A204.1 (cell line): ENCODE measurements around the gene TRIM7.
"Not testable (repeated sequence)": the region's sequence is repeated elsewhere in the genome, so short reads cannot be mapped to it uniquely, and the experiment has no call there.

Experiments
- FAIRE-seq: peaks from 2 replicates; lab custom pipeline; 2012; peaks lifted over from hg19 to GRCh38; lab: Jason Lieb, UNC

The TRIM7 gene

GRCh38 chr5:181149806-181150733 lies 54.9 kb downstream of the TRIM7 start:
- FAIRE-seq = no peak

- FAIRE-seq = no peak
Measured at GRCh38 chr5:181149355-181149754, 55.6 kb downstream of the TRIM7 start.

GRCh38 chr5:181146927-181147636 lies 57.9 kb downstream of the TRIM7 start, which contains the start of gene OR2V2:
Gene OR2V2 (plus strand): TSS chr5:181147586. CDS start chr5:181154943, 7,357 bp downstream.
- not testable (repeated sequence) for FAIRE-seq

GRCh38 chr5:181145133-181145532 lies 59.9 kb downstream of the TRIM7 start:
- no peak for FAIRE-seq
